OCI-LY7 (cell line): ENCODE measurements around the gene DLGAP1.

Experiments
- EZH2phosphoT487 ChIP-seq: fragments of 200-600 bp; sonication (generic); IDR thresholded peaks from 2 replicates; pipeline ENCODE4 v1.6.1; 2018; ENCODE audit warnings: low read depth, borderline replicate concordance, mild to moderate bottlenecking, mixed run types, antibody characterized with exemption, low read length, moderate library complexity, mixed read lengths
- TF ChIP-seq, protein P1 (sequence below): fragments of 200-600 bp; sonication (generic); conservative IDR thresholded peaks from 2 replicates; pipeline ENCODE4 v1.5.1; 2014; ENCODE audit warnings: mild to moderate bottlenecking, antibody characterized with exemption, low read length, moderate library complexity, mixed read lengths

DNA sequence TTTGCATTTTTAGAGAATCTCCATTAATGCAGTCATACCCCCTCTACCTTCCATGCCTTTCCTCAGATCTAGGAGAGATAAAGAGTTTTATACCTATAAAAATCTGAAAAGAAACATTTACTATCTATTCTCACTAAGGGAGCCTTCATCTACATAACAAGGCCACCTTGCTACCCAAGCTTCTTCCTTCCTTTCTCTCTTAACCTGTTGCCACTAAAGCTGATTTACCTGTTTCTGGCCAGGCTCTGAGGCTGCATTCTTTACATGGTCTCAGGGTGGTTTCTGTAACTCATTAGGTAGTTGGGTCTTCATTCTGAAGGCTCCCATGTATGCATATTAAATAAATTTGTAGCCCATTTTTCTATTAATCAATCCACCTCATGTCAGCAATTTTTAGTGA is 391.6 kb downstream of the DLGAP1 start:
- TF ChIP-seq, protein P1, sequence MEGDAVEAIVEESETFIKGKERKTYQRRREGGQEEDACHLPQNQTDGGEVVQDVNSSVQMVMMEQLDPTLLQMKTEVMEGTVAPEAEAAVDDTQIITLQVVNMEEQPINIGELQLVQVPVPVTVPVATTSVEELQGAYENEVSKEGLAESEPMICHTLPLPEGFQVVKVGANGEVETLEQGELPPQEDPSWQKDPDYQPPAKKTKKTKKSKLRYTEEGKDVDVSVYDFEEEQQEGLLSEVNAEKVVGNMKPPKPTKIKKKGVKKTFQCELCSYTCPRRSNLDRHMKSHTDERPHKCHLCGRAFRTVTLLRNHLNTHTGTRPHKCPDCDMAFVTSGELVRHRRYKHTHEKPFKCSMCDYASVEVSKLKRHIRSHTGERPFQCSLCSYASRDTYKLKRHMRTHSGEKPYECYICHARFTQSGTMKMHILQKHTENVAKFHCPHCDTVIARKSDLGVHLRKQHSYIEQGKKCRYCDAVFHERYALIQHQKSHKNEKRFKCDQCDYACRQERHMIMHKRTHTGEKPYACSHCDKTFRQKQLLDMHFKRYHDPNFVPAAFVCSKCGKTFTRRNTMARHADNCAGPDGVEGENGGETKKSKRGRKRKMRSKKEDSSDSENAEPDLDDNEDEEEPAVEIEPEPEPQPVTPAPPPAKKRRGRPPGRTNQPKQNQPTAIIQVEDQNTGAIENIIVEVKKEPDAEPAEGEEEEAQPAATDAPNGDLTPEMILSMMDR, result no peak
- TF ChIP-seq EZH2phosphoT487, result no peak
